HL-60 (cell line): Measurements from ENCODE around the gene ACP7.

ENCODE experiments used
- DNase-seq, 2 experiments: peaks; one replicate each; pipeline ENCODE4 v3.0.0-alpha.2; 2010 to 2020; ENCODE audit warnings: low read depth in 1 of 2, low spot score in 1 of 2
- H3K27ac ChIP-seq: fragments of 250-450 bp; sonication (Bioruptor Pico); replicated peaks from 2 replicates; pipeline ENCODE4 v1.5.1; 2020; ENCODE audit warnings: mild to moderate bottlenecking, moderate library complexity
- H3K27me3 ChIP-seq: fragments of 250-450 bp; sonication (Bioruptor Pico); 2 replicates; pipeline ENCODE4 v1.5.1; 2021; ENCODE audit warnings: mild to moderate bottlenecking, moderate library complexity; ENCODE audit not compliant: insufficient read depth, poor library complexity, severe bottlenecking
- H3K4me3 ChIP-seq: replicated peaks from 2 replicates; pipeline ENCODE4 v1.5.1; 2011; ENCODE audit warnings: mild to moderate bottlenecking, control low read depth, low read length; ENCODE audit not compliant: insufficient read depth
- CTCF ChIP-seq: IDR thresholded peaks from one replicate; pipeline ENCODE4 v1.5.1; 2011; ENCODE audit warnings: low read length, control low read depth, inconsistent platforms; ENCODE audit not compliant: insufficient read depth
- GABPA ChIP-seq: IDR thresholded peaks from 2 replicates; pipeline ENCODE4 v1.6.1; 2012; ENCODE audit warnings: low read depth
- POLR2AphosphoS5 ChIP-seq: IDR thresholded peaks from 2 replicates; pipeline ENCODE4 v1.6.1; 2012; ENCODE audit warnings: low read depth
- REST ChIP-seq: IDR thresholded peaks from 2 replicates; pipeline ENCODE4 v1.6.1; 2012; ENCODE audit warnings: low read depth; ENCODE audit not compliant: insufficient replicate concordance
- SPI1 ChIP-seq: IDR thresholded peaks from 2 replicates; pipeline ENCODE4 v1.6.1; 2012; ENCODE audit warnings: low read depth, mild to moderate bottlenecking, borderline replicate concordance

ACP7 gene

GRCh38 chr19:39110263-39110967 lies 26.2 kb downstream of the ACP7 start:
- H3K27me3 ChIP-seq = no peaks in the 10 kb centered on the region
- H3K4me3 ChIP-seq = no peak overlapping the region
- H3K27ac ChIP-seq = no peak overlapping the region
- peak in 1 of 2 experiments; percentile 45 for DNase-seq
- TF ChIP-seq CTCF (peak; percentile 70), REST (no peak)

GRCh38 chr19:39111593-39112199 lies 27.5 kb downstream of the ACP7 start:
- DNase-seq = no peak
- no peak for TF ChIP-seq GABPA
- TF ChIP-seq CTCF = no peak
- TF ChIP-seq REST = no peak
- no peak for TF ChIP-seq POLR2AphosphoS5
- TF ChIP-seq SPI1 = no peak
- H3K4me3 ChIP-seq = no peak overlapping the region
- H3K27ac ChIP-seq = no peak overlapping the region
- H3K27me3 ChIP-seq = no peaks in the 10 kb centered on the region

- TF ChIP-seq CTCF (no peak), REST (no peak), GABPA (no peak), POLR2AphosphoS5 (no peak), SPI1 (no peak)
- H3K27ac ChIP-seq = no peak overlapping the region
- no peak overlapping the region for H3K4me3 ChIP-seq
- no peaks in the 10 kb centered on the region for H3K27me3 ChIP-seq
- DNase-seq = no peak
Observed at GRCh38 chr19:39112338-39112890, 28.2 kb downstream of the ACP7 start.
